HFF-Myc (cell line): ENCODE data around the gene ZGPAT.

ENCODE experiments used
- DNase-seq: peaks from one replicate; pipeline ENCODE4 v3.0.0-alpha.2; 2011; ENCODE audit warnings: low read depth; ENCODE audit errors: extremely low read depth
- H3K4me3 ChIP-seq: replicated peaks from 2 replicates; pipeline ENCODE4 v1.5.1; 2011; ENCODE audit warnings: low read depth, mild to moderate bottlenecking, control low read depth, low read length
- TF ChIP-seq, protein P1 (sequence below): IDR thresholded peaks from 2 replicates; pipeline ENCODE4 v1.5.1; 2012; ENCODE audit warnings: mild to moderate bottlenecking, low read depth, low read length, control low read depth; ENCODE audit errors: missing control alignments

ZGPAT gene

DNA sequence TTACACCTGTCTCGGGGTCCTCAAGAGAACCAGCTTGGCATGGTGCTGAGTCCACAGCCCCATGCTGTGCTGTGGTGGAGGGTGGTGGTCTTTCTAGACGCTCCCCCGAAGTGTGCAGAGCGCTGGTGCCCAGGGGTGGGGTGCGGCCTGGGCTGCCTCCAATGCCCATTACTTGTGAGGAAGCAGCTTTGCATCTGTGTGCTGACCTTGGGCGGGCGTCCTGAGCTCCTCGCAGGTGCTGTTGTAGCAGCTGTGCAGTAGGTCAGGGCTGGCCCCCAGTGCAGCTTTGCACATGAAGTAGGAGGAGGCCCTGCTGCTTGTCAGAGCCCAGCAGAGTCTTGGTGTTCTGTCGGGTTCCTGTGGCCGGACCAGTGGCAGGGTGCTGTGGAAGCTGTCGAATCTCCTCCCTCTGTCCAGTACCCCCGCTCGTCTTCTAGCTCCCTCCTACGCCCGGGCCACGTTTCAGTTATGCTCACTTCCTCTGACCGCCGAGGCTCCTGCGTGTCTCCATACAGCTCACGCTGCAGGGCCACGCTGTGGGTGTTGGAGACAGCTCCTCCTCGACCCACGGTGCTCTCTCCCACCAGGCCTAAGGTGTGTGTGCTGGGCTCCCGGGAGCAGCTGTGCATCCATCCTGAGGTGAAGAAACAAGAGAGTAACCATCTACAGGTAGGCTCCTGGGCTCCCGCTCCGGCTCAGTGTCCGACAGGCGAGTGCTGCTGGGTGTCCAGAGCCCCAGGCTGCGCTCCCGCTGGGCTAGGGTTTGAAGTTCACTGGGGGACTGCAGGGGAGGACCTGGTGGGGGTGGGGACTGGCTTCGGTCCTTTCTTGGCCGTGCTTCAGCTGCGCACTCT lies 45.7 kb upstream of the ZGPAT start:
- H3K4me3 ChIP-seq = no peak overlapping the region
- TF ChIP-seq, protein P1, sequence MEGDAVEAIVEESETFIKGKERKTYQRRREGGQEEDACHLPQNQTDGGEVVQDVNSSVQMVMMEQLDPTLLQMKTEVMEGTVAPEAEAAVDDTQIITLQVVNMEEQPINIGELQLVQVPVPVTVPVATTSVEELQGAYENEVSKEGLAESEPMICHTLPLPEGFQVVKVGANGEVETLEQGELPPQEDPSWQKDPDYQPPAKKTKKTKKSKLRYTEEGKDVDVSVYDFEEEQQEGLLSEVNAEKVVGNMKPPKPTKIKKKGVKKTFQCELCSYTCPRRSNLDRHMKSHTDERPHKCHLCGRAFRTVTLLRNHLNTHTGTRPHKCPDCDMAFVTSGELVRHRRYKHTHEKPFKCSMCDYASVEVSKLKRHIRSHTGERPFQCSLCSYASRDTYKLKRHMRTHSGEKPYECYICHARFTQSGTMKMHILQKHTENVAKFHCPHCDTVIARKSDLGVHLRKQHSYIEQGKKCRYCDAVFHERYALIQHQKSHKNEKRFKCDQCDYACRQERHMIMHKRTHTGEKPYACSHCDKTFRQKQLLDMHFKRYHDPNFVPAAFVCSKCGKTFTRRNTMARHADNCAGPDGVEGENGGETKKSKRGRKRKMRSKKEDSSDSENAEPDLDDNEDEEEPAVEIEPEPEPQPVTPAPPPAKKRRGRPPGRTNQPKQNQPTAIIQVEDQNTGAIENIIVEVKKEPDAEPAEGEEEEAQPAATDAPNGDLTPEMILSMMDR = no peak
- DNase-seq = no peak

DNA sequence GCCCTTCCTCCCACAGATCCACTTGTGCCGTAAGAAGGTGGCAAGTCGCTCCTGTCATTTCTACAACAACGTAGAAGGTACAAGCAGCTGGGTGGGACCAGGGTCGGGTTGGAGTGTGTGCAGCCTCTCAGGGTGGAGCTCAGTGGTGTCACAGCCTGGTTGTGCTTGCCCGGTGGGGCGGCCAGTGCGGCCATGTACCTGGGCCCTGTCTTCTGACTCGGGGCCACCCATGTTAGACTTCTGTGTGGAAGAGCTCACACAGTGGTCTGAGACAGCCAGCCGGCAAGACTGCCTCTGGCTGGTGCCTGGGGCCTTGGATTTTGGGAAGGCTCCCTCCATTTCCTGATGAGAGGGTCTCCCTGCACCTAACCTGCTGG lies 45.0 kb upstream of the ZGPAT start:
- TF ChIP-seq, protein P1 = no peak
- DNase-seq = no peak
- H3K4me3 ChIP-seq = no peak overlapping the region

DNA sequence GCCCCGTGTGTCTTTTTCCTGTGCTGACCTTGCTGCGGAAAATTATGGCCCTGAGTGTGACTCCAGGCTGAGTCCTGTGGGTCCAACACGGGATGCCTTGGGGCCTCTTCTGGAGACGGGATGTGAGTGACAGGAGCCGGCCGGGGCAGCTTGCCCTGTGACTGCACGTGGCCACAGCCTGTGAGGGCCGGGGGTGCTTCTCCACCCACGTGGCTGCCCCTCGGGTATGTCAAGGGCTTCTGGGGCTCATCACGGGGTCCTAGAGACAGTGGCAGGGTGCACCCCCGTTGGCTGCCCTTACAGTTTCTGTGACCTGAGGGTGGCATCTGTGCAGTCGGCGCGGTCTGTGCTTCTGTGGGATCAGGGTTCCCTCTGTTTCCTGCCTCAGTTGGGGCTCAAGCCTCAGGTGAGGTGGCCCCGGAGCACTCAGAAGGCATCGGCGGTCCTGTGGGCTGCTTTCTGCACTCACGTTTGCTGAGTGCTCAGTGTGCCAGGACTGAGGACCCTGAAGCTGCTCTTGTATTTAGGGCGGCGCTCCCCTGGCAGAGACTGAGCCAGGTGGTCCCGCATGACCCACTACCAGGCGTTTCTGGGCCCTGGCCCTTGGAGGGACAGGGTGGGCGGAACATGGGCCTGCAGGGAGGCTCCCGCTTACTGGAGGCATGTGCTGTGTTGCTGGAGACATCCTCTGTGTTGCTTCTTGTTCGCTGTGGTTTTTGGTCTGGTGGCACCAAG lies 44.3 kb upstream of the ZGPAT start:
- TF ChIP-seq, protein P1 = no peak
- no peak for DNase-seq
- H3K4me3 ChIP-seq = no peak overlapping the region

DNA sequence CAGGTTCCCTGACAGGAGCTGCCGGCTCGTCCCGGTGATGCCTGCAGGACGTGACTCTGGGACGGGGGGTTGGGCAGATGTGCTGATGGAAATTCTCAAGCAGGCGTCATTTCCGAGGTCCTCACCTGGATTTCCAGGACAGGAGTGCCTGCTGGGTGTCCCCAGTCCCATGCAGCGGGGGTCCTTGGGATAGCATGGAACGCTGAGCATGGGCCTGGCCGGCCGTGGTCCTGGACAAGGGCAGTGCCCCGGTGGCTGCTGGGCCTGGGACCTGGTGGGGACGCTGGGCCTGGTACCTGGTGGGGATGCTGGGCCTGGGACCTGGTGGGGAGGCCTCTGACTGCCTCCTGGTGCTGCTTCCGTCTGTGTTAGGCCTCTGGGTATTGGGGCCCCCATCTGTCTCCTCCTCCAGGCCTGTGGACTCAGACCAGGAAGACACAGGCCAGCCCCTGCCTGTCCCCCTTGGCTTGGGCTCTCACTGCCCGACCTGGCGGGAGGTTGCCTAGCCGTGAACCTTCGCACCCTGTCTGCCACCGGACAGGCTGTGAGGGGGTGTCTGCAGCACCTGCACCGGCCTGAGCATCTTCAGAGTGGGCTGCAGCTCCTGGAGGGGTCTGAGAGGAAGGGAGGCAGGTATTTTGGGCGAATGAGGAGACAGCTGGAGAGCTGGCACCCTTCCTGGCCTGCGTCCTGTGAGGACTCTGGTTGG lies 43.5 kb upstream of the ZGPAT start:
- DNase-seq = no peak
- TF ChIP-seq, protein P1 = no peak
- H3K4me3 ChIP-seq = no peak overlapping the region

DNA sequence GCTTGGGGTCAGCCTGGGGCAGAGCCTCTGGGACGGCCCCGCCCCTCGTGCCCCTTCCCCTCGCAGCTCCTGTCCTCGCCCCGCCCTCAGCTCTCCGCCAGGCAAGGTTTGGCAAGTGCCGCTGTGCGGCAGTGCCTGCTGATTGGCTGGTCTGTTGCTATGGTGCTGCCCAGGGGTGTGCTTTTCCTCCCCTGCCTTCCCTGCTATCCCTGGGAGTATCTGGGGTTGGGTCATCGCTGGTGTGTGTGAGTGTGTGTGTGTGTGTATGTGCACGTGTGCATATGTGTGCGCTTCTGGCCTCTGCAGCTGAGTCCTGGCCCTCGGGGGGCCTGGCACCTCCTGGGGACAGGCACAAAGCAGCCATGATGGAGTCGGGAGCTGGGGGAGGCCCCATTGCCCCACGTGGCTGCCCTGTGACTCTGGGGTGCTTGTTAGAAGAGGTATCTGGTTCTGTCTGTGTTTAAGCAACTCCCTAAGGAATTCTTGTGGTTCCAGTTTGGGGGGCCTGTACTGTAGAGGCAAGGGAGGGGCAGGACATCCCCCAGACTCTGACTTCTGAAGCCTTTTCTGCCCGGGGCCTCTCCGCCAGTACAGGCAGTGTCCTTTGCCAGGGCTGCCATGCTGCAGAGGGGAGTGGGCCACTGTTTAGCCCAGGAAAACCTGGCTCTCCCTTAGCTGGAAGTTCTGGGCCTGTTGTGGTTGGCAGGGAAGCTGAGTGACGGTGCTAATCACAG lies 42.8 kb upstream of the ZGPAT start:
- H3K4me3 ChIP-seq = no peak overlapping the region
- TF ChIP-seq, protein P1 = no peak
- DNase-seq = no peak

DNA sequence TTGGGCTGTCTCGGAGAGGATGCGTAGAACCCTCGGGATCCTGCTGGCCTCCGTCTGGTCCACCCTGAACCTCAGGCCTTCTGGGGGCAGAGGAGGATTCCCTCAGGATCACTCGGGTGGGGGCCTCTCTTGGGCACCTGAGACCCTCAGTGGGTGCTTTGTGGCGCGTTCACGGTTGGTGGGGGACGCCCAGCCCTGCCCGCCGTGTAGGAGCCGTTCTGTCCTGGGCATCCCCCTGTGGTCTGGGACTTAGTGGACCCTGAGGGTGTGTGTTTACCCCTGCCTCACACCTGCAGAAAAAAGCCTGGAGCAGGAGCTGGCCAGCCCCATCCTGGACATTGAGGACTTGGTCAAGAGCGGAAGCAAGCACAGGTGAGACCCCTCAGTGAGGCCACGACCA lies 42.1 kb upstream of the ZGPAT start:
- DNase-seq = no peak

More for the DNA sequence above, 42.1 kb upstream of the ZGPAT start:
- TF ChIP-seq, protein P1 = no peak
- no peak overlapping the region for H3K4me3 ChIP-seq
